SK-N-SH treated with all-trans-retinoic acid at 6 μM for 48 hours (cell line): ENCODE measurements around the gene SLC26A3.

Source experiments
- ATAC-seq: fragments of 200-7000 bp; cut with Tn5 transposase; 3 replicates; pipeline ENCODE4 v1.9.1; 2020; ENCODE audit warnings: mild to moderate bottlenecking, moderate library complexity
- ARNTL ChIP-seq: fragments of 450-650 bp; formaldehyde crosslinking; IDR thresholded peaks from 2 replicates; pipeline ENCODE4 v1.5.0; 2020; ENCODE audit warnings: low read depth, mild to moderate bottlenecking, moderate library complexity, borderline replicate concordance
- BACH2 ChIP-seq: fragments of 250-450 bp; sonication (Bioruptor Pico); IDR thresholded peaks from 2 replicates; pipeline ENCODE4 v1.9.0; 2021; ENCODE audit warnings: mild to moderate bottlenecking, borderline replicate concordance
- CREB5 ChIP-seq: fragments of 250-450 bp; sonication (Bioruptor Pico); IDR thresholded peaks from 2 replicates; pipeline ENCODE4 v1.5.1; 2020; ENCODE audit warnings: low read depth, mild to moderate bottlenecking, moderate library complexity
- CSDC2 ChIP-seq: fragments of 250-450 bp; sonication (Bioruptor Pico); IDR thresholded peaks from 2 replicates; pipeline ENCODE4 v1.5.0; 2020; ENCODE audit warnings: mild to moderate bottlenecking, moderate library complexity
- ESRRG ChIP-seq: fragments of 250-450 bp; sonication (Bioruptor Pico); IDR thresholded peaks from 2 replicates; pipeline ENCODE4 v1.6.1; 2021; ENCODE audit warnings: mild to moderate bottlenecking
- GLIS3 ChIP-seq: fragments of 250-450 bp; sonication (Bioruptor Pico); IDR thresholded peaks from 2 replicates; pipeline ENCODE4 v1.5.0; 2020; ENCODE audit warnings: mild to moderate bottlenecking, moderate library complexity
- ISL1 ChIP-seq: fragments of 250-450 bp; sonication (Bioruptor Pico); IDR thresholded peaks from 2 replicates; pipeline ENCODE4 v2.1.2; 2022; ENCODE audit warnings: mild to moderate bottlenecking, moderate library complexity
- OSR1 ChIP-seq: fragments of 250-450 bp; sonication (Bioruptor Pico); IDR thresholded peaks from 2 replicates; pipeline ENCODE4 v1.8.0; 2022; ENCODE audit warnings: moderate library complexity, mild to moderate bottlenecking, inconsistent platforms
- PATZ1 ChIP-seq: fragments of 250-450 bp; sonication (Bioruptor Pico); IDR thresholded peaks from 2 replicates; pipeline ENCODE4 v1.8.0; 2020; ENCODE audit warnings: mild to moderate bottlenecking, moderate library complexity, borderline replicate concordance
- RARB ChIP-seq: fragments of 250-450 bp; sonication (Bioruptor Pico); IDR thresholded peaks from 2 replicates; pipeline ENCODE4 v1.8.0; 2021; ENCODE audit warnings: mild to moderate bottlenecking, moderate library complexity
- TOX ChIP-seq: fragments of 250-450 bp; sonication (Bioruptor Pico); IDR thresholded peaks from 2 replicates; pipeline ENCODE4 v1.8.0; 2021; ENCODE audit warnings: mild to moderate bottlenecking, moderate library complexity, borderline replicate concordance
- ZC3H10 ChIP-seq: fragments of 250-450 bp; sonication (Bioruptor Pico); IDR thresholded peaks from 2 replicates; pipeline ENCODE4 v1.5.1; 2021; ENCODE audit warnings: mild to moderate bottlenecking, moderate library complexity
- ZFP3 ChIP-seq: fragments of 250-450 bp; sonication (Bioruptor Pico); IDR thresholded peaks from 2 replicates; pipeline ENCODE4 v1.5.0; 2020; ENCODE audit warnings: mild to moderate bottlenecking, moderate library complexity
- ZFP30 ChIP-seq: fragments of 450-650 bp; formaldehyde crosslinking; IDR thresholded peaks from 2 replicates; pipeline ENCODE4 v1.5.0; 2022; ENCODE audit warnings: mild to moderate bottlenecking, moderate library complexity
- ZNF565 ChIP-seq: fragments of 450-650 bp; formaldehyde crosslinking; conservative IDR thresholded peaks from 2 replicates; pipeline ENCODE4 v1.5.0; 2020; ENCODE audit warnings: low read depth, mild to moderate bottlenecking, moderate library complexity
- ZNF70 ChIP-seq: fragments of 450-650 bp; formaldehyde crosslinking; IDR thresholded peaks from 2 replicates; pipeline ENCODE4 v1.5.0; 2020; ENCODE audit warnings: mild to moderate bottlenecking, moderate library complexity
- ZNF8 ChIP-seq: fragments of 450-650 bp; formaldehyde crosslinking; IDR thresholded peaks from 2 replicates; pipeline ENCODE4 v1.5.0; 2020; ENCODE audit warnings: mild to moderate bottlenecking, moderate library complexity
- TF ChIP-seq, protein P1 (sequence below): fragments of 250-450 bp; sonication (Bioruptor Pico); IDR thresholded peaks from 2 replicates; pipeline ENCODE4 v1.8.0; 2021; ENCODE audit warnings: low read depth, mild to moderate bottlenecking, moderate library complexity, borderline replicate concordance
- TF ChIP-seq, protein P2 (sequence below): fragments of 250-450 bp; sonication (Bioruptor Pico); IDR thresholded peaks from 2 replicates; pipeline ENCODE4 v1.5.0; 2020; ENCODE audit warnings: mild to moderate bottlenecking, moderate library complexity

SLC26A3 gene

GRCh38 chr7:107792364-107792763, 10.7 kb downstream of the SLC26A3 start (continued):
- TF ChIP-seq ESRRG (CRISPR knock-in tag), result no peak
- TF ChIP-seq ZNF8 (CRISPR knock-in tag), result no peak
- TF ChIP-seq RARB, result no peak
- no peak for TF ChIP-seq ZFP3 (CRISPR knock-in tag)
- no peak for TF ChIP-seq ZNF70
- TF ChIP-seq, all 23 proteins: peak for 0

DNA sequence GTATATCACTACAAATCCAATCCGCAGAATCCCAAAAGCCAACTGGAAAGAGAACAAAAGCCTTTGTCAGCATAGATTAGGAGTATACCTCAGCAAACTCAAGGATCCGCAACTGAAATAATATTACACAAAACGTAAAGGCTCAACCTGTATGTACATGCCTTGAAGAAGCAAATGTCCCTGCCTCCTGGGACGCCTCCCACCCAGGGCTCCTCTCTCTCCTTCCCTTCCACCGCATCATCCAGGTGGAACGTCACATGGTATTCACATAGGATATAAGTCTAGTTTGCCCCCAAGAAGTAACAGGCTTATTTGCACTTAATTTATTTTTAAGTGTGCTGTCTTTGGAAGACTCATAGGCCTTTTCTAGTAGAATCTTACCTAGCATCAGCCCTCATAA, 13.4 kb downstream of the SLC26A3 start:
- TF ChIP-seq CREB5 (CRISPR knock-in tag) (no peak), ZNF8 (CRISPR knock-in tag) (no peak), BACH2 (no peak), OSR1 (CRISPR knock-in tag) (no peak), ZNF565 (CRISPR knock-in tag) (no peak), ZNF70 (no peak), ZFP30 (CRISPR knock-in tag) (no peak), ARNTL (no peak), ZFP3 (CRISPR knock-in tag) (no peak), RARB (no peak), TOX (CRISPR knock-in tag) (no peak), GLIS3 (CRISPR knock-in tag) (no peak), PATZ1 (CRISPR knock-in tag) (no peak), CSDC2 (CRISPR knock-in tag) (no peak)
- TF ChIP-seq, protein P1, sequence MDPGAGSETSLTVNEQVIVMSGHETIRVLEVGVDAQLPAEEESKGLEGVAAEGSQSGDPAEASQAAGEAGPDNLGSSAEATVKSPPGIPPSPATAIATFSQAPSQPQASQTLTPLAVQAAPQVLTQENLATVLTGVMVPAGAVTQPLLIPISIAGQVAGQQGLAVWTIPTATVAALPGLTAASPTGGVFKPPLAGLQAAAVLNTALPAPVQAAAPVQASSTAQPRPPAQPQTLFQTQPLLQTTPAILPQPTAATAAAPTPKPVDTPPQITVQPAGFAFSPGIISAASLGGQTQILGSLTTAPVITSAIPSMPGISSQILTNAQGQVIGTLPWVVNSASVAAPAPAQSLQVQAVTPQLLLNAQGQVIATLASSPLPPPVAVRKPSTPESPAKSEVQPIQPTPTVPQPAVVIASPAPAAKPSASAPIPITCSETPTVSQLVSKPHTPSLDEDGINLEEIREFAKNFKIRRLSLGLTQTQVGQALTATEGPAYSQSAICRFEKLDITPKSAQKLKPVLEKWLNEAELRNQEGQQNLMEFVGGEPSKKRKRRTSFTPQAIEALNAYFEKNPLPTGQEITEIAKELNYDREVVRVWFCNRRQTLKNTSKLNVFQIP (CRISPR knock-in tag), result no peak
- TF ChIP-seq, protein P2, sequence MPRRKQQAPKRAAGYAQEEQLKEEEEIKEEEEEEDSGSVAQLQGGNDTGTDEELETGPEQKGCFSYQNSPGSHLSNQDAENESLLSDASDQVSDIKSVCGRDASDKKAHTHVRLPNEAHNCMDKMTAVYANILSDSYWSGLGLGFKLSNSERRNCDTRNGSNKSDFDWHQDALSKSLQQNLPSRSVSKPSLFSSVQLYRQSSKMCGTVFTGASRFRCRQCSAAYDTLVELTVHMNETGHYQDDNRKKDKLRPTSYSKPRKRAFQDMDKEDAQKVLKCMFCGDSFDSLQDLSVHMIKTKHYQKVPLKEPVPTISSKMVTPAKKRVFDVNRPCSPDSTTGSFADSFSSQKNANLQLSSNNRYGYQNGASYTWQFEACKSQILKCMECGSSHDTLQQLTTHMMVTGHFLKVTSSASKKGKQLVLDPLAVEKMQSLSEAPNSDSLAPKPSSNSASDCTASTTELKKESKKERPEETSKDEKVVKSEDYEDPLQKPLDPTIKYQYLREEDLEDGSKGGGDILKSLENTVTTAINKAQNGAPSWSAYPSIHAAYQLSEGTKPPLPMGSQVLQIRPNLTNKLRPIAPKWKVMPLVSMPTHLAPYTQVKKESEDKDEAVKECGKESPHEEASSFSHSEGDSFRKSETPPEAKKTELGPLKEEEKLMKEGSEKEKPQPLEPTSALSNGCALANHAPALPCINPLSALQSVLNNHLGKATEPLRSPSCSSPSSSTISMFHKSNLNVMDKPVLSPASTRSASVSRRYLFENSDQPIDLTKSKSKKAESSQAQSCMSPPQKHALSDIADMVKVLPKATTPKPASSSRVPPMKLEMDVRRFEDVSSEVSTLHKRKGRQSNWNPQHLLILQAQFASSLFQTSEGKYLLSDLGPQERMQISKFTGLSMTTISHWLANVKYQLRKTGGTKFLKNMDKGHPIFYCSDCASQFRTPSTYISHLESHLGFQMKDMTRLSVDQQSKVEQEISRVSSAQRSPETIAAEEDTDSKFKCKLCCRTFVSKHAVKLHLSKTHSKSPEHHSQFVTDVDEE (CRISPR knock-in tag), result no peak
- no peak for ATAC-seq

DNA sequence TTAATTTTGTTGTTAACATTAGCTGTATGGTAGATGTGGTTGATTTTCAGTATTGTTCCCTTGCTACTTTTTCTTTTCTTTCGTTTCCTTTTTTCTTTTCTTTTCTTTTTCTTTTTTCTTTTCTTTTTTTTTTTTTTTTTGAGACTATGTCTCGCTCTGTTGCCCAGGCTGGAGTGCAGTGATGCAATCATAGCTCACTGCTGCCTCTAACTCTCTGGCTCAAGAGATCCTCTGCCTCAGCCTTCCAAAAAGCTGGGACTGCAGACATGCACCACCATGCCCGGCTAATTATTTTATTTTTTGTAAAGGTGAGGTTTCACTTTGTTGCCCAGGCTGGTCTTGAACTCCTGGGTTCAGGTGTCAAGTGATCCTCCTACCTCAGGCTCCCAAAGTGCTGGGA, 14.4 kb downstream of the SLC26A3 start:
- TF ChIP-seq, protein P2 (CRISPR knock-in tag), result no peak
- no peak for TF ChIP-seq GLIS3 (CRISPR knock-in tag)
- TF ChIP-seq TOX (CRISPR knock-in tag), result no peak
- no peak for TF ChIP-seq ZFP30 (CRISPR knock-in tag)
- TF ChIP-seq ZNF8 (CRISPR knock-in tag), result no peak
- no peak for TF ChIP-seq PATZ1 (CRISPR knock-in tag)
- no peak for TF ChIP-seq ZNF70
- no peak for TF ChIP-seq ISL1 (CRISPR knock-in tag)
- TF ChIP-seq ZFP3 (CRISPR knock-in tag), result no peak
- TF ChIP-seq ZC3H10 (CRISPR knock-in tag), result no peak
- TF ChIP-seq BACH2, result no peak
- ATAC-seq, result no peak
